Fibroblast of skin of right biceps (primary cell): Measurements from ENCODE around the gene ZNF783.
"Not testable (repeated sequence)": the region's sequence is repeated elsewhere in the genome, so short reads cannot be mapped to it uniquely, and the experiment has no call there.

Experiments
- DNase-seq: peaks from one replicate; pipeline ENCODE4 v3.0.0-alpha.2; 2013

ZNF783 gene

DNA sequence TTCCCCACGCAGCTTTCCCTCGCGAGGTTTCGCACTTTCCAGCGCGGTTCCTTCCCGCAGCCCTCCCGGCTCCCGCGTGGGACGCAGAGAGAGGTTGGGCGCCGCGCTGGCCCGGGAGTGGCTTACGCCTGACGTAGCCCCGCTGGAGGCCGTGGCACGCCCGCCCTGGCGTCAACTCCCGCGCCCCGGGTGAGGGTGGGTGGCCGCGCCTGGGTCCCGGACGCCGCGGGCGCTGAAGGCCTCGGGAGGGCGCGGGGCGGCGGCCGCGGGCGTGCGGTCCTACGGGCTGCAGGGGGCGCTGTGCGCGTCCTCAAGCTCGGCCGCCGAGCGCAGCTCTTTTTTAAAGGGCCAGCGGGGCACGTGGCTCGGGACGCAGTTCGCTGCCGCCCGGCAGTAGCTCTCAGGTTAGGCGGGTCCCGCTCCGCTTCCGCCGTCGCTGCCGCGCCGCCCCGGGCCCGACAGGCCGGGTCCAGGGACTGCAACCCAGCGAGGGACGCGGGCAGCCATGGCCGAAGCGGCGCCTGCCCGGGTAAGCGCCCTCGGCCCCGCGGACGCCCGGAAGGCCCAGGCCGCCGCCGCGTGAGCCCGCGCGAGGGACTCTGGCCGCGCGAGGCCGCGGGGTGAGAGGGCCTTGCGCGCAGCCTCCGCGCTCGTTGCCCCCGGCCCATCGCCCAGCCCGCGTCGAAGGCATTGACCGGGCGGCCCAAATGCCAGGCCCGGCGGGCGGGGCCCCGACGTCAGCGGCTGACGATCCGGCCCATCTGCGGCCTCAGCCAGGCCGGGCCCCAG, at the start of gene ZNF783:
ZNF783 (plus strand) TSS at position 368 of the 789 bp plus-strand sequence; CDS start at position 506, 138 bp downstream.
- peak; percentile 89 for DNase-seq

DNA sequence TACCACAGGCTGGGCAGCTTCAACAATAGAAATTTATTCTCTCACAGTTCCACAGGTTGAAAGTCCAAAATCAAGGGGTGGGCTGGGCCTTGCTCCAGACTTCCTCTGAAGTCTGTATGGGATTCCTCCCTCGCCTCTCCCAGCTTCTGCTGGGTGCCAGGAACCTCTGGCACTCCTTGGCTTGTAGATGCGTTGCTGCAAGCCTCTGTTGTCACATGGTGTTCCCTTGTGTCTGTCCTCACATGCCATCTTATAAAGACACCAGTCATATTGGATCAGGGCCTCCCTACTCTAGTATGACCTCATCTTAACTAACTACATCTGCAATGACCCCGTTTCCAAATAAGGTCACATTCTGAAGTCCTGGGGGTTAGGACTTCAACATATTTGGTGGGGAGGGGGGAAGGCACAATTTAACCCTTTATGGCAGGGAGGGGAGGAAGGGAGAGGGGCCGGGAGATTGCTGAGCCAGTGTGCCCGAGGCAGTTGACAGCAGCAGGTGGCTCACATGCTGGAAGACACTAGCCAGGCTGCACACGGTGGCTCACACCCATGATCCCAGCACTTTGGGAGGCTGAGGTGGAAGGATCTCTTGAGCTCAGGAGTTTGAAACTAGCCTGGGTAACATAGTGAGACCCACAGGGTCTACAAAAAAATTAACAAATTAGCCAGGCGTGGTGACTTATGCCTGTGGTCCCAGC, 47.8 kb upstream of the ZNF783 start:
- no peak for DNase-seq

DNA sequence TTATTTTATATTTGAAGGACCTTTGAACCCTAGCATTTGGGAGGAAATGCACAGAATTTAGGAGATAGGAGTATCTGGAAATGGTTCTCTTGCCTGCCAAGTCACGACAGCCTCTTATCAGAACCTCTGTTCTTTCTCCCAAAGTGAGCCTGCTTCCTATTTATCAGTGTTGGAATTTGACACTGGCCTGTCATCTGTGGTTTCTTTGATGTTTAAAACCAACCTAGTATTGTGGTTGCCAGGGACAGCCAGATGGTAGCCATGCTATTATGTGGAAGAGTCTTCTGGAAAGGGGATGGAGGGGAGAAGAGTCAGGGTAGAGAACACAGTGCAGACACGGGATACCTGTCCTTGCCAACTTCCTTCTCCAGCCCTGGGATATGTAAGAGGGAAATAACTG, 45.6 kb upstream of the ZNF783 start:
- no peak for DNase-seq

DNA sequence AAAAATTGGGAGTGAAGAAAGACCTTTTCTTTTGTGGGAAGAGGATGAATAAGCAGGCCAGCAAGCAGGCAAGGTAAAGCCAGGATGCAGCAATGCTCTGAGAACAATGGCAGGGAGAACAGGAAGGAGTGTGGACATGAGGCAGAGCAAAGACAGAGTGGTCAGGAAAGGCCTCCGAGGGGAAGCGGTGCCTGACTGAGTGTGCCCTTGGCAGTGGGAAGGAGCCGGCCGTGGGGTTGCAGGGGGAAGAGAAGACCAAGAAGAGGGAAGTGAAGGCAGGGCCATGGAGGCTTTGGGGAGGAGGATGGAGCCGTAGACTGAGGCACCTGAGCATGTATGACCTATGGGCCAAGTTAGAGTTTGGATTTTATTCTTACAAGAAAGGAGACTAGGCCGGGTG, 44.4 kb upstream of the ZNF783 start:
- no peak for DNase-seq

DNA sequence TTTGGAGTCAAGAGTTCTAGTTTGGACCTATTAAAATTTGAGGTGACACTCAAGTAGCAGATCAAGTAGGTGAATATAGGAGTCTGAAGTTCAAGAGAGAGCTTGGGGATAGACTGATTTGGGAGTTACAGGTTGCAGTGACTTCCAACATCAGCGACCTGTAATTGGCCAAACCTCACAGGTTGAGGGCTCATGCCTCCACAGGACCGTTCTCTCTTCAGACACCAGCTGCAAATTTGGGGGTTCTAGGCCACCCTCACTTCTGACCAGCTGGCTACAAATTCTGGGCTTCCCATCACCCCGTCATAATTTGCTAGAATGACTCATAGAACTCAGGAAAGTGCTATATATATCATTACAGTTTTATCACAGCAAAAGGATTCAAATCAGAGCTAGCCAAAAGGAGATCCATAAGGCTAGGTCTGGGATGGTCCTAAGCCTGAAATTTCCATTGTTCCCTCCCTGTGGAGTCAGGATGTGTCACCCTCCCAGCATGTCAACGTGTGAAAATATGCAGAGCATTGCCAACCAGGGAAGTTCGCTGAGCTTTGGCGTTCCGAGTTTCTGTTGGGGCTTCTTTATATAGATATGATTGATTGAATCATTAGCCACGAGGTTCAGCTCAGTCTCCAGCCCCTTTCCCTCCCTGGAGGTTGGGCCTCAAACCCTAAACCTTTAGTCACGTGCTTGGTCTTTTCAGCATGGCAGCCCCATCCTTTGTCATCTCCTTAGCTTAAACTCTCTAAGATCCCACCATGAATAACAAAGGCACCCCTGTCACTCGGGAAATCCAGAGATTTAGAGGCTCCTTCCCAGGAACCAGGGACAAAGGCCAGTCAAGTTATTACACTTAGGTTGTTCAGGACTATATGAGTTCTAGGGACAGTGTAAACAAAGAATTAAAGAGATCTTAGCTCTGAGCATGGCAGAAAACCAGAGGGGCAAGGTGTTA, 43.3 kb upstream of the ZNF783 start:
- DNase-seq = peak; percentile 53

DNA sequence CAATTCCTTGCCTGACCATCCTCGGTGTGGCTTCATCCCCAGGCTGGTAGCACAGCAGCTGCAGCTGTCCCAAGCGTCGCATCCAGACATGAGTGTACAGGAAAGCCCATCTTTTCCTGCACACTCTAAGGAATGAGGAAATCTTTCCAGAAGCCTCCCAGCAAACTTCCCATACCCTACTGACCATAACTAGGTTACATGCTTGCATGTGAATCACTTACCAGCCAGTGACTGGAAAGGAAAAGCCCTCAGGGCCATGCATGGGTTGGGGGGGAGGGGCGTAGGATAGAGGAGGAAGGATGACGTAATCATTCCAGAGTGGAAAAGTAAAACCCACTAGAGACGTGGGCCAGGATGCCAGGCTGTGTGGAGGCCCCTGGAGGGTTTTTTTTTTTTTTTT, 41.5 kb upstream of the ZNF783 start:
- DNase-seq = peak; percentile 75

DNA sequence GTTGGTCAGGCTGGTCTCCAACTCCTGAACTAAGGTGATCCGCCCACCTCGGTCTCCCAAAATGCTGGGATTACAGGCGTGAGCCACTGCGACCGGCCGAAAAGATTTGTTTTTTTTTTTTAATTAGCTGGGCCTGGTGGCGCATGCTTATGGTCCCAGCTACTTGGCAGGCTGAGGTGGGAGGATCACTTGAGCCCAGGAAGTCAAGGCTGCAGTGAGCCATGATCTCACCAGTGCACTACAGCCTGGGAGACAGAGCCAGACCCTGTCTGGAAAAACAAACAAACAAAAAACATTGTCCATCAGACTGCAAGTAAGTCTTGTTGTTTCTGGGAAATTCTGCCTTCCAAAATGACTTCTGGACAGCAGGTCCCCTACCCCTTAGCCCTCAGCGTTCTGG, 38.8 kb upstream of the ZNF783 start:
- DNase-seq = no peak

DNA sequence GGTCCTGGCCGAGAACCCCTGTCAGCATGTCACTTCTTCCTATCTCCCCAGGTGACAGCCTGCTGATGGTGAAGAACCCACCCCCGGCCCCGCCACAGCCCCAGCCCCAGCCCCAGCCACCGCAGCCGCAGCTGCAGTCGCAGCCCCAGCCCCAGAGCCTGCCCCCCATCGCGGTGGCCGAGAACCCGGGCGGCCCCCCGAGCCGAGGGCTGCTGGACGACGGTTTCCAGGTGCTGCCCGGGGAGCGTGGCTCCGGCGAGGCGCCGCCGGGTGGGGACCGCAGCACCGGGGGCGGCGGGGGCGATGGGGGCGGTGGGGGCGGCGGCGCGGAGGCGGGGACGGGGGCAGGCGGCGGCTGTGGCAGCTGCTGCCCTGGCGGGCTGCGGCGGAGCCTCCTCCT, 38.2 kb upstream of the ZNF783 start:
- DNase-seq = no peak

DNA sequence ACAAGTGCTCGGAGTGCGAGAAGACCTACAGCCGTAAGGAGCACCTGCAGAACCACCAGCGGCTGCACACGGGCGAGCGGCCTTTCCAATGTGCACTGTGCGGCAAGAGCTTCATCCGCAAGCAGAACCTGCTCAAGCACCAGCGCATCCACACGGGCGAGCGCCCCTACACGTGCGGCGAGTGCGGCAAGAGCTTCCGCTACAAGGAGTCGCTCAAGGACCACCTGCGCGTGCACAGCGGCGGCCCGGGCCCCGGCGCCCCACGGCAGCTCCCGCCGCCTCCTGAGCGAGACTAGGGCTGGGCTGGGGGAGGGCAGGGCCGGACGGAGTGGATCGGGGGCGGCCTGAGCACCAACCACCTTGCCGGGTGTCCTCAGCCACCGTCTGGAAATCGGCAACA, 37.6 kb upstream of the ZNF783 start:
- no peak for DNase-seq

DNA sequence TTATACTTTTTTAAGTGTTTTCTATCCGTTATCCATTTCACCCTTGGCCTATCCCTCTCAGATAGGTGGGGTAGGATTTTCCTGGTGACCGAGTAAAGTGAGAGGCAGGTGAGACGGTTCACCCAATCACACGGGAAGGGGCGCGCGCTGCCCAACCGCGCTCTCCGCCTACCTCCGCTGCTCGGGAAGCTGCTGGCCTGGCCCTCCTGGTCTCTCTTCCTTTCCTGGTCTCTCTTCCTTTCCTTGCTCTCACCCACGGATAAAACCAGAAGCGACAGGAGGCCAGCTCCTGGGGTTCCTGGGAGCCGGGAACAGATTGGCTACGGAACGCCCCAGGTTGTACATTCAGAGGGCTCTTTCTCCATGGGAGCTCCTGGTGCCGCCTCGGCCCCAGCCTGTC, 36.9 kb upstream of the ZNF783 start:
- no peak for DNase-seq

DNA sequence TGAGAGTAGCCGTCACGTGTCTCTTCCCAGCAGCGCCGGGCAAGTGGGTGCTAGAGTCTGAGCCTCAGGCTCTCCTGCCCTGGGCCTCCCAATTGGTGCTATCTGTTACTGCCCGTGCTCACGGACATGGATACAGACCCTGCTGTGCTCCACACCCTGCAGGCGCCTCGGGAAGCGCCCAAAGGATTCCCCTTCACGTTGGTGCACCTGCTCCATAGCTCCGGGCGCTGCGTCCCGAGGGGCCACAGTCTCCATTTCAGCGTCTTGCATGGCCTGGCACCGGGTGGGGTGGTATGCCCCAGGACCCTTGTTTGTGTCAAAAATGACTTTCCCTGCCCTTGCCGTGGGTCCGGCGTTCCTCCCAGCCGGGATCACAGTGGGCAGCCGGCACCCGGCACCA, 36.3 kb upstream of the ZNF783 start:
- no peak for DNase-seq

DNA sequence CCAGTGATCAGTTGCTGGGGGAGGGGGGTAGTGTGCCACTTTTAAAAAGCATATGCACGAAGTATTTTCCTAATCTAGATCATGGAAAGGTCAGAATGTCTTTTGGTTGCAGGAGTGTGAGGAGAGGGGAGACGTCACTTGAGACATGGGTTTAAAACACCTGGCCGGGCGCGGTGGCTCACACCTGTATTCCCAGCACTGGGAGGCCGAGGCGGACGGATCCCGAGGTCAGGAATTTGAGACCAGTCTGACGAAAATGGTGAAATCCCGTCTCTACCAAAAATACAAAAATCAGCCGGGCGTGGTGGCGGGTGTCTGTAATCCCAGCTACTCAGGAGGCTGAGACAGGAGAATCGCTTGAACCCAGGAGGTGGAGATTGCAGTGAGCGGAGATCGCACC, 35.6 kb upstream of the ZNF783 start:
- not testable (repeated sequence) for DNase-seq

DNA sequence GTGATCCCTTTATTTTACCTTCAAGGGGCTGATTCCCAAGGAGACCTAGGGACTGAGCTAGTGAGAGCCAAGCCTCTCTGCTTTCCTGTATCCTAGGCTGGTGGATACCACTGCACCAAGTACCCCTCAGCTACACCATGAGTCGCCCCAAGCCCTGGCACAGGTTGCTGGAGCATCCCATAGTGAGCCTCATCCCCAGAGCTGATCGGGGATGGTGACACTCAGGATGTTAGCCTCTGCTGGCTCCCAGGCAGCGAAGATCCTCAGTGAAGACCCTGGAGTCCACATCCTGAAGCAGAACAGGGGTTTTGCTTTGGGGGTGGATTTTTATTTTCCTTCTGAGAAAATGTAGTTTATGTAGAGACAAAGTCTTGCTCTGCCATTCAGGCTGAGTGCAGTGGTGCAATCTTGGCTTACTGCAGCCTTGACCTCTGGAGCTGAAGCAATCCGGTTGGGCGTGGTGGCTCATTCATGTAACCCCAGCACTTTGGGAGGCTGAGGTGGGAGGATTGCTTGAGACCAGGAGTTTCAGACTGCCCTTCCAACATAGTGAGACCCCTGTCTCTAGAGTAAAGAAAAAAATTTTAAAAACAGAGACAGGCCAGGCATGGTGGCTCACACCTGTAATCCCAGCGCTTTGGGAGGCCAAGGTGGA, 35.0 kb upstream of the ZNF783 start:
- DNase-seq = no peak

DNA sequence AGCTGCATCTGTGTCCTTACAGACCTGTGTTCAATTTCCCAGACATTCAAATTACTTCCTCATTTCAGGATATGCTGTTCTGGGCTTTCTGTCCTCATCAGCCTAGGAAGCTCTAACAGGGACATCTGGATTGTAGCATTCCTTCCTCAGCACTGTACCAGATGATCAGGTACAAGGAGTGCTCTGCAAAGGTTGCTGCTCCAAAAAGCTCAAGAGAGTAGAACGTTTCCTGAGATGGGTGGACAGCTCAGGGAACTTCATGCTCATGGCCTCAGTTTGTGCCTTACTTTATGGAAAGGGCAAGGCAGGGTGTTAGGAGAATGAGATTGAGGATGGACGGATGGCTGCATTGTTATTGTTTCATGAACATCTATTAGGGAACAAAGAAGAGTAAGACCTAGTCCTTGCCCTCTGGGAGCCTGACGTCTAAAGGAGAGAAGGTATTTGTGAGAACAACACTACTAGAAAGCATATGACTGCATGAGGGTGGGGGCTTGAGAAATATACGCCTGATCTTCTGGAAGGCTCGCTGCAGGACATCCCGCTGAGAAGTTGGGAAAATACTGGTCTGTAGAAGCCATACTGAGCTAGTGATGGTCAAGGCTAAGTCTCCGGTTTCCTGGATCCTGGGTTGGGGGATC, 33.0 kb upstream of the ZNF783 start:
- DNase-seq = no peak

DNA sequence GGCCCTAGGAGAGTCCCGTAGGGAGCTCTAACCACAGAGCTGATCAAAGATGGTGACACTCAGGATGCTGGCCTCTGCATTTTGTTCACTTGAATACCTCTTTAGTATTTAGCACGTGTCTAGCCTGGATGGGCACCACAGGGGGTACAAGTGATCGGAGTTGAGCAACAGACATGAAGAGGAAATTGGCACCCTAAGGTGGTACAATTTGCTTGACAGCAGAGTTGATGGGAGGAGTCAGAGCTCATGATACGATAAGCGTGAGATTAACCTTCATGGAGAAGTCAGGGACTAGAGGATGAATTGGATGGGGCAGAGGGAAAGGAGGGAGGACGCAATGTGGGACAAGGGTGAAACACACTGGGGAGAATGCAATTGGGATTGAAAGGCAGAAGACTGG, 32.5 kb upstream of the ZNF783 start:
- DNase-seq = no peak

DNA sequence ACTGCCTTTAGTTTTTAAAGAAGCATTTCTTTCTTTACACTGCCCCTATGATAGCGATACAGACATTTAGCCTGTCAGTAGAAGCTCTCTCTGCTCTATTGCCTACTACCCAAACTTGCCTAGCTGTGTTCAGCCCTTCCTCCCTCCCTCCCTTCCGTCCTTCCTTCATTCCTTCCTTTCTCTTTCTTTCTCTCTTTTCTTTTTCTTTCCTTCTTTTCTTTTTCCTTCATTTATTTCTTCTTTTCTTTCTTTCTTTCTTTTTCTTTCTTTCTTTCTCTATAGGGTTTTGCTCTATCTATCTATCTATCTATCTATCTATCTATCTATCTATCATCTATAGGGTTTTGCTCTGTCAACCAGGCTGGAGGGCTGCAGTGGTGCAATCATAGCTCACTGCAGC, 29.6 kb upstream of the ZNF783 start:
- no peak for DNase-seq

DNA sequence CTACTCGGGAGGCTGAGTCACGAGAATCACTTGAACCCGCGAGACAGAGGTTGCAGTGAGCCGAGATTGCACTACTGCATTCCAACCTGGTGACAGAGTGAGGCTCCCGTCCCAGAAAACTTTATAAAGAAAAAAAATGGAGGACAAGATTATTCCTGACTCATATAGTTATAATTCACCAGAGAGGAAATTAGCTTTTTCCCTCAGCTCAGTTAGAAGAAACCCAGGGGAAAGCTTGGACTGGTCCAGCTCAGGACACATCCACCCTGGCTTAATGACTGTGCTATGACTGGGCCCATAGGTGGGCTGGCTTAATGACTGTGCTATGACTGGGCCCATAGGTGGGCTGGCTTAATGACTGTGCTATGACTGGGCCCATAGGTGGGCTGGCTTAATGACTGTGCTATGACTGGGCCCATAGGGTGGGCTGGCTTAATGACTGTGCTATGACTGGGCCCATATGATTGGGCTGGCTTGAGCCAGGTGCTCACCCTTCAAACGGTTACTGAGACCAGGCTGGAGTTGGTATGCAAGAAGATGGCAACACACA, 28.3 kb upstream of the ZNF783 start:
- peak; percentile 94 for DNase-seq

DNA sequence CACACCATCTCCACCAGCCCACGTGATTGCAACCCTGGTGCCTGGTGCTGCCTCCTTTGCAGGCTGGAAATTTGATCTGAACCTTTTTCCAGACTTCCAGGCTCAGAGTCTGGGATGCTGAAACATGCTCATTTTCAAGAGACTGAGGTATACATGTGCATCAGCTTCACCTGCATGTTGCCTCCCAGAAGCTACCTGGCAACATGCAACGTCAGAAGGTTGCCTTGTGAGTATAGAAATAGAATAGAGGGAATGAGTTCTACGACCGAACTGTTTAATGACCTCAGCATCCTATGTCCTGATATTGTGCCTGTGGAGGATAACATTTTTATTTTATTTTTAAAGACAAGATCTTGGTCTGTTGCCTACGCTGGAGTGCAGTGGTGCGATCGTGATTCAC, 24.5 kb upstream of the ZNF783 start:
- DNase-seq = no peak

DNA sequence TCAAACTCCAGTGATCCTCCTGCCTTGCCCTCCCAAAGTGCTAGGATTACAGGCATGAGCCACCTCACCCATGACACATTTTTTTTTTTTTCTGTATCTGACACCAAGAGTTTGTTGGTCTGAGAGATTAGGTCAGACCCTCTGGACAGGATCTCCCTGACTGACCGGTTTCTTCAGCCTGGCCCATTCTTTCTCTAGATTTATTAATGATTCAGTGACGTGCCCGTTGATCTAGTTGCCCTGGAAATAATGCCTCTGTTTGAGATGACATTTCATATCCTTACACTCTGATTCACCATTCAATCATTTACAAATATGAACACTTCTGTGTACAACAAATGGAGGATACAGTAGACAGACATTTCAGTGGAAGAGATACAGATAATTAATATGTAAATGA, 23.9 kb upstream of the ZNF783 start:
- no peak for DNase-seq

DNA sequence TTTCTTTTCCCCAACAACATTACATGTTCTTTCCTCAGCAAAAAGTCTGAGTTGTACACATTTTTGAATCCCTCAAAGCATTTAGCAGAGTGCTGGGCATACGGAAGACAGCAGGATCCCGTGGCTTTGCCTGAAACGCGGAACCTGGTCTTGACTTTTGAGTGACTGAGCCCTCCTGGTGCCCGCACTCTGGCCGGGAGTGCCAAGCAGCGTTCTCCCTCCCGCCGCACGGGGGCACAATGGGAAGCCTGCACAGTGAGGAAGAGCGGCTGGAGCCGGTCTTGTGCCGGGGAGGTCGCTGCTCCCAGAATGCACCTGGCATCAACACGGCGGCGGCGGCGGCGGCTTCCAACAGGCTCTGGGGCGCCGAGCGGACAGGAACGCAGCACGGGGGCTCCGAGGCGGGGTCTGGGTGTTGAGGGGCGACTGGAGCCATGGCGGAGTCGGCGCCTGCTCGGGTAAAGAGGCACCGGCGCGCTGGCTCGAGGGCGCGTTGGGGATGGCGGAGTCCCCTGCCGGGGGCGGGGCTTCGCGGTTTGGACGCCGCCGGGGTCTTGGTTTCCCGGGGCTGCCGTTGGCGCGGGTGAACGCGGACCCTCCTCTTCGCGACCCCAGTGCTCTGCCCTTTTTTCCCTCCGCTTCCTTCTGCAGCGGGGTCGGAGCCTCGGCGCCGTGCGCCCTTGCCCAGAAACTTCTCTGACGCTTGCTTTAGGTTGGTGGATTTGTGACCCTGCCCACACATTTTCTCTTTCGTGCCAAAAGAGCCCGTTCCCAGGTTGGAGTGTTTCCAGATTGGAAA, 22.5 kb upstream of the ZNF783 start, which contains the start of gene ZNF212:
ZNF212 (plus strand) TSS at position 307 of the 799 bp plus-strand sequence; CDS start at position 435, 128 bp downstream.
- DNase-seq = peak; percentile 87

DNA sequence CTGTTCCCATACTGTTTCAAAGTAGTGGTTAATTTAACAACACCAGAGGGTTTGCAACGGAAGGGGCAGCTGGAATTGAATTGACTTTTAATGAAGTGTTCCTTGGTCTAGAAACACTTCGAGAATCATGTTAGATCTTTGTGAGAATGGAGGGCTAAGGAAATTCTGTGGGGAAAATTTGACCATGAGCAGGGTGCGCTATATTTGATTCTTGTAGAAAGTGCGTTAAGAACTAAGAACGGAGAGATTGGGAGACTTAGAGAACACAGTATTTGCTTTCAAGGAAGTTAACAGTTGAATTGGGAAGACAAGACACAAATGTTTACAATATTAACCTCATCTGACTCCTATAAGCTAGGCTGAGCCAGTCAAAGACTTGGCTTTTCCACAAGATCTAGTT, 21.4 kb upstream of the ZNF783 start:
- no peak for DNase-seq
